GM12864 (cell line): ENCODE results near the gene PML.

Source experiments
- DNase-seq: peaks from one replicate; pipeline ENCODE4 v3.0.0-alpha.2; 2011; ENCODE audit warnings: low read depth
- H3K4me3 ChIP-seq: 2 replicates; pipeline ENCODE4 v1.5.1; 2011; ENCODE audit warnings: mild to moderate bottlenecking, low read depth, low read length, control low read depth
- CTCF ChIP-seq: IDR thresholded peaks from 2 replicates; pipeline ENCODE4 v1.5.1; 2011; ENCODE audit warnings: low read depth, mild to moderate bottlenecking, moderate library complexity, low read length, control low read depth, inconsistent platforms; ENCODE audit errors: missing control alignments

The PML gene

GRCh38 chr15:74040109-74040850 is 45.8 kb downstream of the PML start:
- TF ChIP-seq CTCF = no peak
- no peak overlapping the region for H3K4me3 ChIP-seq
- DNase-seq = no peak

GRCh38 chr15:74041311-74041756 is 46.8 kb downstream of the PML start:
- no peak for TF ChIP-seq CTCF
- no peak for DNase-seq
- no peak overlapping the region for H3K4me3 ChIP-seq

- H3K4me3 ChIP-seq = no peak overlapping the region
- no peak for DNase-seq
- no peak for TF ChIP-seq CTCF
Observed at GRCh38 chr15:74041777-74042435, 47.4 kb downstream of the PML start.

GRCh38 chr15:74042603-74043424 is 48.3 kb downstream of the PML start:
- H3K4me3 ChIP-seq = no peak overlapping the region
- no peak for DNase-seq
- TF ChIP-seq CTCF = no peak

- H3K4me3 ChIP-seq = no peak overlapping the region
- no peak for TF ChIP-seq CTCF
- DNase-seq = no peak
Observed at GRCh38 chr15:74043425-74044266, 49.1 kb downstream of the PML start.
